SK-N-MC (cell line): ENCODE data around the gene FARS2.

ENCODE experiments used
- EZH2 ChIP-seq: fragments of 200-600 bp; sonication (generic); IDR thresholded peaks from one replicate; pipeline ENCODE4 v1.6.1; 2017; ENCODE audit warnings: antibody characterized with exemption
- POLR2AphosphoS5 ChIP-seq: IDR thresholded peaks from 2 replicates; pipeline ENCODE4 v1.6.1; 2012; ENCODE audit warnings: mild to moderate bottlenecking, low read depth, low read length, borderline replicate concordance

DNA sequence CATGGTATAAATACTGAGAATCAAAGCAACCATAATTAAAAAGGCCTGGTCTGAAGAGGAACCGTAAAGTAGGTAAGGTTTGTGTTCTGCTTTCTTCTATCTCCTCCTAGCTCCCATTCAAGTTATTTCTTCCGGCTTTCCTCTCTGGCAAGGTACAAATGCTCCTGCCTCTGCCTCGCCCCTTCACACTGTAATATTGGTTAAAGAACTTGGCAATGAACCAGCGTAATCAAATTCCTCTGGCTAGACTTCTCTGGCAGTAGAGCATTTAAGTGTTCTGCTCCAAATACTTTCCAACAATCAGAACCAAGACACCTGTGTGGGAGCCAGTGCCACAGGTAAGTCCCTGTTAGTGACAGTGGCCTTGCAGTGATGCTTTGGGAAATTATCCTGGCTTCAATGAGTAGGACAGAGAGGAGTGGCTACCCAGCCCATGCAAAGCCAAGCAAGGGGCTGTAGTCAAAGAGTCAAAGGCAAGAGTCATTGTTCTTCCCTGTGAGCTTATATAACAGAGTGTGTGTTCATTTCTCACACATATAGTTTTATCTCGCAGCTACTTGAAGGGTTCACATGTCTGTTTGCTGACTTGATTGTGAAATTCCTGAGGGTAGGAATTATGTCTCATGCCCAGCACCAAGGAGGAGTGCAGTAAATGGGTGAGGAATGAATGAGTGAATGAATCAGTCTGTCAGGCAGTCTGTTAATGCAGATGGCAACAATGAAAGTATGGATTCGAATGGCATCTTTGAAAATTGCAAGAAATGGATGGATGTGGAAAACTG lies 416.1 kb downstream of the FARS2 start:
- TF ChIP-seq POLR2AphosphoS5, result no peak
- no peak for TF ChIP-seq EZH2
